Upper lobe of left lung (tissue), 6 donors: ENCODE results near the gene TRIP11. TPM values are rescaled to one million over a fixed set of nuclear protein-coding genes. Genes with fewer than 3 reads are reported as not detected.

ENCODE experiments used
- ATAC-seq, 2 donors: fragments of 200-7000 bp; cut with Tn5 transposase; one replicate each; pipeline ENCODE4 v1.9.1; 2022; ENCODE audit warnings: mild to moderate bottlenecking in 2 of 2, moderate library complexity in 2 of 2; ENCODE audit not compliant: low FRiP score in 2 of 2
- DNase-seq, 2 donors: peaks; one replicate each; pipeline ENCODE4 v3.0.0-alpha.2; 2019 to 2020
- H3K27ac ChIP-seq, 4 donors: fragments of 200-600 bp; sonication (generic); one replicate each; pipeline ENCODE4 v1.5.1; 2016 to 2019
- H3K27me3 ChIP-seq, 4 donors: fragments of 200-600 bp; sonication (generic); one replicate each; pipeline ENCODE4 v1.5.1; 2017 to 2019
- H3K36me3 ChIP-seq, 4 donors: fragments of 200-600 bp; sonication (generic); one replicate each; pipeline ENCODE4 v1.5.1; 2016 to 2019
- H3K4me1 ChIP-seq, 4 donors: fragments of 200-600 bp; sonication (generic); one replicate each; pipeline ENCODE4 v1.5.1; 2018 to 2019
- H3K4me3 ChIP-seq, 4 donors: fragments of 200-600 bp; sonication (generic); one replicate each; pipeline ENCODE4 v1.5.1; 2017 to 2019; ENCODE audit warnings: mild to moderate bottlenecking in 2 of 4, moderate library complexity in 1 of 4
- H3K9me3 ChIP-seq, 4 donors: fragments of 200-600 bp; sonication (generic); one replicate each; pipeline ENCODE4 v1.5.1; 2018 to 2019
- EP300 ChIP-seq, 4 donors: sonication (generic); formaldehyde crosslinking; IDR thresholded peaks; one replicate each; pipeline ENCODE4 v1.5.1; 2017; ENCODE audit warnings: antibody characterized with exemption in 4 of 4, control low read depth in 2 of 4
- POLR2A ChIP-seq, 4 donors: fragments of 450-650 bp; IDR thresholded peaks; one replicate each; pipeline ENCODE4 v1.5.1; 2016 to 2017; ENCODE audit warnings: antibody characterized with exemption in 4 of 4, mild to moderate bottlenecking in 2 of 4
- POLR2AphosphoS5 ChIP-seq, 2 donors: sonication (generic); formaldehyde crosslinking; IDR thresholded peaks; one replicate each; pipeline ENCODE4 v1.5.1; 2017; ENCODE audit warnings: antibody characterized with exemption in 2 of 2
- WGBS, 2 donors: methylation state at CpG; one replicate each; pipeline ENCODE4 v1.1.5; 2017 to 2018; 5-methylcytosine and 5-hydroxymethylcytosine counted together
- total RNA-seq, 6 donors: library from RNA; depleted of rRNA in 4 of 6; stranded (reverse); fragments of >200 nt in 4 of 6; gene quantifications; one replicate each; pipeline versions ENCODE4 v1.1.0 to v1.2.1, GENCODE V29; 2016 to 2021
- TF ChIP-seq, protein P1 (sequence below), 6 experiments: fragments of 450-650 bp in 4 of 6; fragments of 200-600 bp in 2 of 6; sonication (generic) in 2 of 6; IDR thresholded peaks; one replicate each; pipeline ENCODE4 v1.5.1; 2016 to 2019; ENCODE audit warnings: antibody characterized with exemption in 6 of 6
- donor health status: DM: no; HTN: no; CAD: no; lungs with moderate emphysema.
- donor health status: DM: no; HTN: yes; CAD: no; lungs with severe emphysema.

Gene TRIP11
- total RNA-seq, 6 donors from 2014 or later: 19.2 to 71.8 (median 39.1) TPM

DNA sequence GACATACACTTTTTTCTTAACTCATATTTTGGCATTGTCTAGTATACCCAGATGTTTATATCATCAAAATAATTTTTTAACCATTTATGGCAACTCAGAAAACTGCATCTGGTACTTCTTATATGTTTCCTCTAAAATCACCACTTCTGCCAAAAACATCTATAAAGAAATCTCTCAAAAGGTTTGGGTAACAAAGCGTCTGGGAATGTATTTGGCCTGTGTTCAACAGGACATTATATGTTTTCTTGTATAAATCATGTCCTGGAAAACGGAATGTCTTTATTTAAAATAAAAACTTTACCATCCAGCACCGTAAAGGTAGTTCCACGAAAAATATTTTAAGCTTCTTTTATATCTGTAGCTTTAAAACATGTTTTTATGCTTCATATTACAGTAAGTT is 56.3 kb downstream of the TRIP11 start:
- ATAC-seq: no peak
- WGBS, 2 donors: 77 to 82% methylated on average over 4 of the region's 4 CpGs
- Histone ChIP-seq H3K4me1 (peaks cover 13 to 34% (median 28%) of the 10 kb centered on the region in 4 donors), H3K27ac (no peak overlapping the region), H3K27me3 (no peaks in the 10 kb centered on the region), H3K9me3 (no peaks in the 10 kb centered on the region), H3K4me3 (no peak overlapping the region), H3K36me3 (peaks cover 0 to 30% (median 10%) of the 10 kb centered on the region in 4 donors)
- DNase-seq: no peak
- TF ChIP-seq EP300 (IDR thresholded peaks at IDR 0.05) (no peak), POLR2A (IDR thresholded peaks at IDR 0.05) (no peak), POLR2AphosphoS5 (IDR thresholded peaks at IDR 0.05) (no peak)
- TF ChIP-seq, protein P1, sequence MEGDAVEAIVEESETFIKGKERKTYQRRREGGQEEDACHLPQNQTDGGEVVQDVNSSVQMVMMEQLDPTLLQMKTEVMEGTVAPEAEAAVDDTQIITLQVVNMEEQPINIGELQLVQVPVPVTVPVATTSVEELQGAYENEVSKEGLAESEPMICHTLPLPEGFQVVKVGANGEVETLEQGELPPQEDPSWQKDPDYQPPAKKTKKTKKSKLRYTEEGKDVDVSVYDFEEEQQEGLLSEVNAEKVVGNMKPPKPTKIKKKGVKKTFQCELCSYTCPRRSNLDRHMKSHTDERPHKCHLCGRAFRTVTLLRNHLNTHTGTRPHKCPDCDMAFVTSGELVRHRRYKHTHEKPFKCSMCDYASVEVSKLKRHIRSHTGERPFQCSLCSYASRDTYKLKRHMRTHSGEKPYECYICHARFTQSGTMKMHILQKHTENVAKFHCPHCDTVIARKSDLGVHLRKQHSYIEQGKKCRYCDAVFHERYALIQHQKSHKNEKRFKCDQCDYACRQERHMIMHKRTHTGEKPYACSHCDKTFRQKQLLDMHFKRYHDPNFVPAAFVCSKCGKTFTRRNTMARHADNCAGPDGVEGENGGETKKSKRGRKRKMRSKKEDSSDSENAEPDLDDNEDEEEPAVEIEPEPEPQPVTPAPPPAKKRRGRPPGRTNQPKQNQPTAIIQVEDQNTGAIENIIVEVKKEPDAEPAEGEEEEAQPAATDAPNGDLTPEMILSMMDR (IDR thresholded peaks at IDR 0.05): no peak

DNA sequence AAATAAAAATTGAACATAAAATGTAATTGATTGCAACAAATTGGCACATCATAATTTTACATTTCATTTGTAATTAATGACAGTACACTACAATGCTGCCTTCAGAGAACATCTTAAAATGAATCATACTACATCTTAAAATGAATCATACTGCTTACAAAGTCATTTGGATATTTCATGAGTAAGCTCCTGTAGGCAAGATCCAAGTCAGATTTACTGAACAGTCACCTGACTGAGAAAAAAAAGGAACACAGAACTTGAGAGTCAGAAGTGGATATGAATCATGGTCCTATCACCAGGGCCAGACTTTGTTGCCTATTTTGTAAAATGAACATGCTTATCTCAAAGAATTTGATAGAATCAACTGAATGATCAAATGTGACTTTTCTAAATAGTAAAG is 59.7 kb downstream of the TRIP11 start:
- ATAC-seq (peak in 1 of 2 donors; percentile 83), DNase-seq (no peak)
- no peaks in the 10 kb centered on the region for H3K27me3 ChIP-seq
- H3K27ac ChIP-seq: no peak overlapping the region
- H3K36me3 ChIP-seq: peaks cover 0 to 24% (median 0%) of the 10 kb centered on the region in 4 donors
- H3K9me3 ChIP-seq: no peaks in the 10 kb centered on the region
- H3K4me1 ChIP-seq: peaks cover 8 to 18% (median 13%) of the 10 kb centered on the region in 4 donors
- no peak overlapping the region for H3K4me3 ChIP-seq
- TF ChIP-seq, protein P1 (IDR thresholded peaks at IDR 0.05): no peak
- TF ChIP-seq EP300 (IDR thresholded peaks at IDR 0.05): peak in 1 of 4 donors; percentile 64

- Histone ChIP-seq H3K36me3 (peaks cover 0 to 41% (median 11%) of the 10 kb centered on the region in 4 donors), H3K27me3 (no peaks in the 10 kb centered on the region), H3K9me3 (no peaks in the 10 kb centered on the region), H3K4me3 (no peak overlapping the region), H3K4me1 (peaks cover 5 to 9% (median 7%) of the 10 kb centered on the region in 4 donors), H3K27ac (no peak overlapping the region)
- ATAC-seq: no peak
- TF ChIP-seq POLR2AphosphoS5 (IDR thresholded peaks at IDR 0.05): no peak
- TF ChIP-seq, protein P1 (IDR thresholded peaks at IDR 0.05): no peak
- TF ChIP-seq POLR2A (IDR thresholded peaks at IDR 0.05): no peak
- no peak for TF ChIP-seq EP300 (IDR thresholded peaks at IDR 0.05)
- WGBS, 2 donors: 90 to 93% methylated on average over 5 of the region's 5 CpGs
- DNase-seq: no peak
Observed at GRCh38 chr14:91977884-91978283, 62.0 kb downstream of the TRIP11 start.

DNA sequence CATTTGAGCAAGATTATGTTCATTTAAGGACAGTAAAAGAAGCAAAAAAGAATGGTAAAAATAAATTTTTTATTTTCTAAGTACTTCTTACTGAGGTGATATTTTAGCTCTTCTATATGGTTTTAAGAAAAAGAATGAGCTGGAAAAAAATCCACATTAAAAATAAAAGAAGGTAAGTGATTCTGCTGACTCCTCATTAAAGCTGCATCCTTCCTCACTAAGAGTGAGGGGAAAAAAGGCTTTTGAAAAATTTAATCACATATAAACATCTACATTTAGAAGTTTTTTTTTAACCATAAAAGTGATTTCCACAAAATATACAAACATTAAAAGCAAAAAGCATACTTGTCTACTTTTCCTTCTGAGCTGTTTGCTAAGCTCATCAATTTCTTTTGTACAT is 64.1 kb downstream of the TRIP11 start:
- H3K4me1 ChIP-seq: peaks cover 5 to 9% (median 7%) of the 10 kb centered on the region in 4 donors
- ATAC-seq: no peak
- no peak overlapping the region for H3K27ac ChIP-seq
- no peak overlapping the region for H3K4me3 ChIP-seq
- peaks cover 8 to 58% (median 18%) of the 10 kb centered on the region in 4 donors for H3K36me3 ChIP-seq
- DNase-seq: no peak
- TF ChIP-seq, protein P1 (IDR thresholded peaks at IDR 0.05): no peak
- no peak for TF ChIP-seq POLR2A (IDR thresholded peaks at IDR 0.05)
- no peak for TF ChIP-seq POLR2AphosphoS5 (IDR thresholded peaks at IDR 0.05)
- no peak for TF ChIP-seq EP300 (IDR thresholded peaks at IDR 0.05)
- no peaks in the 10 kb centered on the region for H3K27me3 ChIP-seq
- no peaks in the 10 kb centered on the region for H3K9me3 ChIP-seq

GRCh38 chr14:91971188-91971778 is 68.6 kb downstream of the TRIP11 start:
- no peak overlapping the region for H3K27ac ChIP-seq
- no peak for TF ChIP-seq POLR2AphosphoS5 (IDR thresholded peaks at IDR 0.05)
- no peak for TF ChIP-seq EP300 (IDR thresholded peaks at IDR 0.05)
- TF ChIP-seq POLR2A (IDR thresholded peaks at IDR 0.05): no peak
- TF ChIP-seq, protein P1 (IDR thresholded peaks at IDR 0.05): no peak
- peaks cover 21 to 85% (median 31%) of the 10 kb centered on the region in 4 donors for H3K36me3 ChIP-seq
- no peaks in the 10 kb centered on the region for H3K9me3 ChIP-seq
- no peak overlapping the region for H3K4me3 ChIP-seq
- WGBS, 2 donors: 89 to 91% methylated on average over 2 of the region's 2 CpGs
- ATAC-seq (no peak), DNase-seq (no peak)
- no peaks in the 10 kb centered on the region for H3K27me3 ChIP-seq
- no peaks in the 10 kb centered on the region for H3K4me1 ChIP-seq
